GM18858 (cell line): Measurements from ENCODE around the gene ORMDL2.
A peak's percentile ranks its signal among the peaks of the same experiment; 100 is the strongest.
"Not testable (repeated sequence)": the region's sequence is repeated elsewhere in the genome, so short reads cannot be mapped to it uniquely, and the experiment has no call there.

Source experiments
- ATAC-seq: cut with Tn5 transposase; IDR thresholded peaks from one replicate; pipeline ENCODE4 v1.9.1; 2021; ENCODE audit not compliant: unreplicated experiment

Gene ORMDL2

DNA sequence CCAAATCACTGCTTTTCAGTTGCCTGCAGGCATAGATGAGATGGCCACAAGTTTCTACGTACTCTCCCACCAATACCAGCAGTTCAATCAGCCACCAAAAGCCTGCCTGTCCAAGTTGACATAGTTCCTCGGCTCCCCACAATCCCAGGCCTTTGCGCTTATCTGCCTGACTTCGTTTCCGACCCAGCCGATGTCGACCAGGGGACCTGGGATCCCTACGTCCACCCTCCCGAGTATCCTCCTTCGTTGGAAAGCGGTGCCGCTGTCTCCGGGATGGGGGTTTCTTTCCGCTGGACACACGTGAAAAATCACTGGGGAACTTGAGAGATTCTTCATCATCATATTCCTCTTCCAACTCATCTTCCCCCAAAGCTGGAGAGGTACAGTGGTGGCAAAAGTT is 10.0 kb downstream of the ORMDL2 start:
- ATAC-seq = no peak

DNA sequence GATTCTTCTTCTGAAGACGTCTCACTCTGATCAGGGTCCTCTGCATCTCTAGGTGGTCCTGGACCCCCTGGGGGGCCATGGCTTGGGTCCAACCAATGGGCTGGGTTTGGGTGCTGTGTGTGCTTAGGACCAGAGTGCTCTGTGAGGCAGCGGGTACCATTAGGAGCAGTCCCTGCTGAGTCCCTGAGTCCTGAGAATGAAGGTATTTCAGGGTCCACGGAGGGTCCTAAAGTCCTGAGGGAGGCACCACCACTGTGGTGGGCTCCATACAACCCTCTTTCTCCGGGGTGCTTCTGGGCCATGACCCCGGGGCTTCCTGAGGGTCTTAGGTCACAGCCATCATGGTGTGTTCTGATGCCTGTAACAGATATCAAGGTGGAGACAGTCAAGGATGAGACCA is 10.5 kb downstream of the ORMDL2 start:
- ATAC-seq = no peak

DNA sequence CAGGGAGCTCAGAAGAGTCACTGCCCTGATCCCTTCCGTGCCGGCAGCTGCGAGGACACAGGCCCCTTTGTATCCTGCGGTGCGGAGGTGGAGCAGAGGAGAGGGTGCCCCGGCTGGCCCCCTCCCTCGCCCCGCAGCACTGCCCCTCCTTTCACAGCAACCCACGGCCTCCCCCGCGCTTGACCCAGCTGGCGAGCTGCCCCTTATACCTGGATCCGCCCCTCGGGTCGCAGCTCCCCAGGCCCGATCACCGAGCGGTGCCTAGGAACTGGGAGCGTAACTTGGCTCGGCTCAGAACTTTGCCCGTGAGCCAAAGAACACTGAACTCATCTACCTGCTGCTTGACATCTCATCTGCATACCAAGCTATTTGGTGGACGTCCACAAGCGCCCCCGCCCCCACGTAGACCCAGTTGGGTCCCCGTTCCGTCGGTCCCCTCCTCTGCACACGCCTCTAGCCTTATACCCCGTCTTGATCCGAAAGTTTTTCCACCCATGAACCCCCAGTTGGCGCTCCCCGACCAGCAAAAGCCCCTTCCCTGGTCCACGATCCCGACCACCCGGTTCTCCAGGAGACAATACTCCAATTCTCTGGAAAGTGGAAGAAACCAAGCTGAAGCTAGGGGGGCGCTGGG is 12.2 kb downstream of the ORMDL2 start:
- ATAC-seq = peak; percentile 4

DNA sequence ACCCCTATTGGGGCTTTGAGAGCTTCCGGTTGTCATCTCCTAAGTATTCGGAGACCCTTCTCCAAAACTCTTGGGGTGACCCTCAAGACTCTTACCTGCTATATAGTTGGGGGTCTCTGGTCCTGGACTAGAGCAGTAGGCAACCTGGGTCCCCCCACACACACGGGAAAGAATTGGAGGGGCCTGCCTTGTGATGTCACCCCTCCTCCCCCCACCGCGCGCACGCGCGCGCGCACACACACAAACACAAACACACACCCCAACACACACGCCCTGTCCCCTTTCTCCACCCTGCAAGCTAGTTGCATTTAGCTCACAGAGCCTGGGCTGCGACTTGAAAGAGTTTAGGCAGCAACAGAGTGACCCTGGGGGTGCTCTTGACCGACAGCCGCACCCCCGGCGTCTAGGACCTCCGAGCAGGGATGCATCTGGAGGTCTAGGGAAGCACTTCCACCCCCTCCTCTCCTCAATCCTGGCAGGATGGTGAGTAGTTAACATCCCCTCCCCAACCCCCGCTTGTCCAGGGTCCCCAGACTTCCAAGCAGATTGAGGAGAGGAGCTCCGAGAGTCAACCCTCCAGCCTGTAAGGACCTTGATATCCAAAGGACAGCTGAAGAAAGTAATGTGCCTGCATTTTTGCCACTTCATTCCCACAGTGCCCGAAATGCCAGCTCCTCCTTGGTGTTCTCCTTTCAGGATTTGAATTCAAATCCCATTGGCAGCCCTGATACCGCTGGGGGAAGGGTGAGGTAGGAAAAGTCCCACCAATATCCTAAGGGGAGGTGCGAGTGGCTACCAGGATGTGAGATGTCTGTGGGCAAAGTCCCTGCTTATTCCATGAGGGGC is 13.0 kb downstream of the ORMDL2 start:
- ATAC-seq = no peak

DNA sequence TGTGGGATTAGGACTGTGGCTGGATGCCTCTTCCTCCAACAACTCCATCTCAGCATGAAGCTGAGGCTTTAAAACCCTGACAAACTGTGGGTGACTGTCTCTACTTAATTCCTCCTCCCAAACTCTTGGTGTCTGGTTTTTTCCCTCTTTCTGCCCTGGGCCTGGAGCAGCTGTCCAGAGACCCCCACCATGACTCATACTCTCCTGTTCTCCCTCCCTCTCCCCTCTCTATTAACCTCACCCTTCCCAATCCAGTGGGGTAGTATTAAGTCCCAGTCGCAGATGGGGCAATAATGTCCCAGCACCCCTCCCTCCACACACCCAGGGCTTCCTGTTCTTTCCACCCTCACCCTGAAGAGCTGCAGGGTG is 13.6 kb downstream of the ORMDL2 start:
- ATAC-seq = no peak

DNA sequence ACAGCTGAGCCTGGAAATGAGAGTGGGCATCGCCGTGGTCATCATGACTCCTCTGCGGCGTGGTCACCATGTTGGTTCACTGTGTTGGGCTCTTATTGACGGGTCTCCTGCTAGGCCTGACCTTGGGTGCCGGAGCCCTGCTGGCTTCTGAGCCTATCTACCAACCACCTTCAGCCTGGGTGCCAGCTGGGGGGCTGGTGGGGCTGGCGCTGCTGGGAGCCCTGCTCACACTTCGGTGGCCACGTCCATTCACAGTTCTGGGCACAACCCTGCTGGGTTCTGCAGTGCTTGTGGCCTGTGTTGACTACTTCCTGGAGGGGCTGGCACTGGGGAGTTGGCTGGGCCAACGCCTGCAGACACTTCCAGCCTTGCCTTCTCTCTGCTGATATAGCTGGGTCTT is 15.2 kb downstream of the ORMDL2 start:
- no peak for ATAC-seq

DNA sequence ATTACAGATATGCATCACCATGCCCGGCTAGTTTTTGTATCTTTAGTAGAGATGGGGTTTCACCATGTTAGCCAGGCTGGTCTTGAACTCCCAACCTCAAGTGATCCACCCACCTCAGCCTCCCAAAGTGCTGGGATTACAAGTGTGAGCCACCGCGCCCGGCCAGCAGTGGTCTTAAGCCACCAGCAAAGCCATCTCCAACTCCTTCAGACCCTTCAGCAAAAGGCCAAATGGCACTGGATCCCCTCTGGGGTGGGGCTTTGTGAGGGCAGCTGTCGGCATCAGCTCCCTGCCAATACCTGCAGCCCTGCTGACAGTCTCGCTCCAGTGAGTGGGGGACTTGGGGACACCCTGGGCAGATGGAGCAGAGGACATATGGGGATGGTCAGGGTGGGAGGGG is 16.6 kb downstream of the ORMDL2 start:
- ATAC-seq = not testable (repeated sequence)

DNA sequence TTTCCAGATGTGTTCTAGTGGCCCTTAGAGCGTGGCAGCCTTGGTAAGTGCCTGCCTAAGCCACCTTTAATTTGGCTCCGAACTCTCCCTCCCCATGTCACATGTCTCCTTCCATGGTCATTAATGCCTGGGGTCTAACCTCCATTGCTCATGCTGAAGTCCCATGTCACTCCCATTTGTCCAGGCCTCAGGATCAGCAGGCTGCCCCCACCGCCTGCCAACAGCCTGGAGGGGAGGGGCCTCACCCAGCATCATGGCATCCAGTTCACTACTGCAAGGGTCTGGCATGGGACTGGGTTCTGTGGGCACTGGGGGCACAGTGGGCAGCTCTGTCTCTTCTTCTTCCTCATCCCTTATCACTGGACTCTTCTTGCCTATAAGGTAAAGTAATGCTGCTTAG is 20.5 kb downstream of the ORMDL2 start:
- ATAC-seq = no peak

DNA sequence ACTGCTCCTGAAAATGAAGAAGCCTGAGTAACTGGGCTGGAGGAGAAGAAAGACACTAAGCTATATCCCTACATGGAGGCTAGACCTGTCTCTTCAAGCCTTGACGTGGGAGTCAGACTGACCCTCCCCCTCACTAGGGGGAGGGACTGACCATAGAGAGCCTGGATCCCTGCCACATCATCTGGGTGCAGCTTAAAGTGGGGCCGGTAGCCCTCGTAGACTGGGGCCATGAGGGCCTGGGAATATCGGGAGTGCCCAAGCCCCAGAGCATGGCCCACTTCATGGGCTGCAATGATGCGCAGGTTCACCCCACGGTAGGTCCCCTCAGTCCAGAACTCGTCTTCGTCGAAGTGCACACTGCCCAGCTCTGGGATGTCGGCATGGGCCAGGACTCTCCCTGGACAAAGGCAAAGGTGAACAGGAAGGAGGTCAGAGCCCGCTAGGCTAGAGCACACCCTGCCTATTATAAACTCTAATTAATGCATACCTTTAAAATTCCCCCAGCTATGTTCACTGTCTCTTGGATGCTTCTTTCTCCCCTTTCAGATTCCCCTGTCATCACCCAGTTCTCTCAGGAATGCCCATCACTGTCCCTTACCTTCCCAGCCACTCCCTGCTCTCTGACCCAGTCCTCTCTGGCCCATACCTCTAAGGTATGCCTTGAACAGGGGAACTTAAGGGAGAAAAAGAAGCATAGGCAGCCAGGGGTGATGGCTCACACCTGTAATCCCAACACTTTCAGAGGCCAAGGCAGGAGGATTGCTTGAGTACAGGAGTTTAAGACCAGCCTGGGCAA is 21.7 kb downstream of the ORMDL2 start:
- ATAC-seq = no peak

DNA sequence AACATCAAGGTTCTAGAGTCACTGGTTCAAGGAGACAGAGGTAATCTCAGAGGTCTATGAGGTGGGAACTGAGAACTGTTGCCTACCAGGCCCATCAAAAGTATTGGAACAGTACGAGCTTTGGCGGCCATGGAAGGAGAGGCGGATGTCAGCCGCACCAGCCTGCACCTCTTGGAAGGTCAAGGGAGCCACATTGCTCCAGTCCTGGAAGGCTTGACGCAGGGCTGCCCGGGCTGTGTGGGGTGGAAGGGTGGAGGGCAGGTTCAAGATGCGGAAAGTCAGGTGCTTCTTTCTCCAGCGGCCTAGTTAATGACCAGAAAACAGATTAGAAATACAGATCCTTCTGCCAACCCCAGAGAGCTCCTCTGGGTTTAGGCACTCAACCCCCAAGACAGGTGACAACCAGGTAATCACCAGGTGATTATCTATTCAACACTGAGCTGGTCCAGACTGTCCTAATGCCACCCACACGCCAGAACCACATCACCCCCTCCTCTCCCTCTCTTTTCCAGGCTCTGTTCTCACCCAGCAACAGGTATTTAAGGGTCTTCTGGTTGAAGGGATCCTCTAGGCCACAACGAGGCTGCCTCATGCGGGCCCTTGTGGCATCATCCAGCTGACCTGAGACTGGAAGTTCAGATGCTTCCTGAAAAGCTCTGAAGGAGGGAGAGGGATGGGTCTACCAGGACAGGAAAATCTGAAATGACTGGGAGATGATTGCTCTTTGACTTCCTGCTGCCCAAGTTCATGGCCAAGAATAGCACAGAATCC is 22.9 kb downstream of the ORMDL2 start:
- no peak for ATAC-seq

DNA sequence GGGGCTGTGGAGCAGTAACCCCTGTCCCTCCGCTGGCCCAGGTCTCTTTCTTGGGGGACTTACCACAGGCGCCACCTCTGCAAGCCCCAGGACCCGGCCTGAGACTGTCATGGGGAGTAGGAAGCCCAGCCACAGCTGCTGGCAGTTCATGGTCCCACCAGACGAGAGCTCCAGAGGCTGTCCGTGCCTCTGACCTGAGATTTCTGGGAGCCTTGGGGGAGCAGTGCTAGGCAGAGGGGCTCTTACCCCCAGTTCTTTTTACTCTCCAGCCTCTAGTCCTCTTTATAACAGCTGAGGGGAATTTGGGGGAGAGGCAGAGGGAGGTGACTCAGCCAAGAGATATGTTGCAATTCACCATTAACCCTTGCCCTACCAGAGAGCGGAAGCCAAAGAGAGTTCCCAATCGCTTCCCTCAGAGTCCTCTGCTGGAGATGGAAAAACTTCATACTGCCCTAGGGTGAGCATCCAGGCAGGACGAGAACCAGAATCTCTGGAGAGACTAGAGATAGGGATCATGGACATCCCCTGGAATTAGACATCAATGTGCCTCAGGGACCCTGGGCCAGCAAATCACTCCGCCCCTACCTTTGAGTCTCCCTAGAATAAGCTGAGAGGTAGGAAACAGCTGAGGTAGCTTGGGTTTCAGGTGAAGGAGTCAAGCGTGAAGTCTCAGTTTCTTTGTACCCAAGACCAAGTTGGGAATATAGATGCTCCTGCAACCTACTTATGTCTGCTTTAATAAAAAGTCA is 25.0 kb downstream of the ORMDL2 start, which contains the start of gene MMP19:
TSS of gene MMP19 (minus strand) at position 256 of the 749 bp plus-strand sequence. CDS start at position 150, 106 bp downstream.
- ATAC-seq = no peak

DNA sequence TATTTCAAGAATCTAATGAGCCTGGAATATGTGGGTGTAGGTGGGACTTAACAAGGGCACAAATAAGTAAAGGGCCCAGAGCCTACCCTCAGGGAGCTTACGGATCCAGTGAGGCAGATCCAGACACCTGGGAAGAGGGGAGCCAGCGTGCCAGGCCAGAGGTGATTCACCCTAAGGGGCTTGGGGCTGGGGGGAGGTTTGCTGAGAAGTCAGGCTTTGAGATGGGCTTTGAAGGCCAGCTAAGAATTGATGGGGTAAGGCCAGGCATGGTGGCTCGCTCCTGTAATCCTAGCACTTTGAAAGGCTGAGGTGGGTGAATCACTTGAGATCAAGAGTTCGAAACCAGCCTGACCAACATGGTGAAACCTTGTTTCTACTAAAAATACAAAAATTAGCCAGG is 25.6 kb downstream of the ORMDL2 start:
- ATAC-seq = no peak

DNA sequence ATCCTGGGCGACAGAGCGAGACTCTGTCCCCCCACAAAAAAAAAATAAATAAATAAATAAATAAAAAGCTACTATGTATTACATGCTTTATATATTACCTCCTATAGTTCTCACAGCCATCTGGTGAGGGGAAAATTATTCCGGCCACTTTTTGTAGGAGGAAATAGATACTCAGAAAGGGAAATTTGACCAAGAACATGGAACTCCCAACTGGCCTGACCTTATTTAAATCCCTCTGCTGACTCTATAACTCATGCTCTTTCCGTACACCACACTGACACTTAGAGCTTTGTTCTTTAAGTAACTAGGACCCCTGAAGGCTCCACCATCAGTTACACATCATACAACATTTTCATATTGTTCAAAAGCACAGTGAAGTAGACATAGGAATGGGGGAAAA is 27.1 kb downstream of the ORMDL2 start:
- ATAC-seq = no peak

DNA sequence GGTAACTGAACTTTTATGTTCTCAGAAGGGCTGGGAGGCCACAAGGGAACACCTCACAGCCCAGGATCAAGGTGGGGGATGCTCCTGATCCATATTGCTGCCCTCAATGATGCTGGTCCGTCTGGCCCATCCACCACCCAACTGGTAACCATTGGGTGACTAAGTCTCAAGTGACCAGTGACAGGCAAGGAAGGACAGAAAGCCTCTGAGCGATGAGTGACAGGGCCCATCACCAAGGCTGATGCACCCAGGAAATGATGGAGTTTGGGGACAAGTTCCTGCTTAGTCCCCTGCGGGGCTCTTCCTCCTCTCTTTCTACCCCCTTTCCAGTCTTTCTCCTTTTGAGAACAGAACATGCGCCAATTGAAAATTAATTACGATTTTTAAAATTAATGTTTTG is 27.5 kb downstream of the ORMDL2 start:
- no peak for ATAC-seq

DNA sequence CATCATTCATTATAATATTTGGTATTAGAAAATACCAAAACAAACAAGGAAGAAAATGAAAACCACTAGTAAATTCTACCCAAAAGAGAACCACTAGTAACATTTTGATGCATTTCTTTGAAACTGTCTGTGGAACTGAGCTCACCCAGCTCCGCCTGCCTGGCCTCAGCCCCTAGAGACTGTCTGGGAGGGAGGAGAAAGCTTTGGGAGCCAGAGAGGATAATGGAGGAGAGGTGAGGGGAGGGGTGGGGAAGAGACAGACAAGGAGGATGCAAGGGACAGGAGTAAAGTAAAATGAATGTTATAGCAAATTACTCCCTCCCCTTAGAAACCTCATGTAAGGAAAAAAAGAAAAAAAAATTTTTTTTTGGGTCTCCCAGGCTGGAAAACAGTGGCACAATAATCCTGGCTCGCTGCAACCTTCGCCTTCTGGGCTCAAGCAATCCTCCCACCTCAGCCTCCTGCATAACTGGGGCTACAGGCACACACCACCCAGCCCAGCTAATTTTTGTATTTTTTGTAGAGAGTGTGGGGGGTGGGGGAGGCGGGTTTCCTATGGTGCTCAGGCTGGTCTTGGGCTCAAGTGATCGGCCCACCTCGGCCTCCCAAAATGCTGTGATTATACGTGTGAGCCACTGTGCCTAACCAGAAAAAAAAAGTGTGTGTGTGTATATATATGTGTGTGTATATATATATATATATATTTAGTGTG is 28.1 kb downstream of the ORMDL2 start:
- no peak for ATAC-seq

DNA sequence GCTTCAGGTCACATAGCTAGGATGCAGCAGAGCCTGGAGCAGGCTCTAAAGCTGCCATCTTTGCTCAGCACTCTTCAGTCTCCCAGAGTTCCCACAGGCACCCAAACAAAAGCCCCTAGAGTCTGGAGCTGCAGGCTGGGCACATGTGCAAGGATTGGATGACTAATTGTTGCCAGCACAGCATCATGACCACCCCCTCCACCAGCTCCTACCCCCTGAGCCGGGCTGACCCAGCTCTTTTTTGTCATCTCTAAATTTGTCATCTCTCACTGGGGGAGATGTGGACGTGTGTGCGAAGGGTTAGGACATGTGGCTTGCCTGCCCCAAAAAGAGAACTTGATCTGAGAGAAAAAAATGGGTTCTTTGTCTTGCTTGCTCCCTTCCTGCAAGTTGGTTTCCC is 29.2 kb downstream of the ORMDL2 start:
- ATAC-seq = no peak

DNA sequence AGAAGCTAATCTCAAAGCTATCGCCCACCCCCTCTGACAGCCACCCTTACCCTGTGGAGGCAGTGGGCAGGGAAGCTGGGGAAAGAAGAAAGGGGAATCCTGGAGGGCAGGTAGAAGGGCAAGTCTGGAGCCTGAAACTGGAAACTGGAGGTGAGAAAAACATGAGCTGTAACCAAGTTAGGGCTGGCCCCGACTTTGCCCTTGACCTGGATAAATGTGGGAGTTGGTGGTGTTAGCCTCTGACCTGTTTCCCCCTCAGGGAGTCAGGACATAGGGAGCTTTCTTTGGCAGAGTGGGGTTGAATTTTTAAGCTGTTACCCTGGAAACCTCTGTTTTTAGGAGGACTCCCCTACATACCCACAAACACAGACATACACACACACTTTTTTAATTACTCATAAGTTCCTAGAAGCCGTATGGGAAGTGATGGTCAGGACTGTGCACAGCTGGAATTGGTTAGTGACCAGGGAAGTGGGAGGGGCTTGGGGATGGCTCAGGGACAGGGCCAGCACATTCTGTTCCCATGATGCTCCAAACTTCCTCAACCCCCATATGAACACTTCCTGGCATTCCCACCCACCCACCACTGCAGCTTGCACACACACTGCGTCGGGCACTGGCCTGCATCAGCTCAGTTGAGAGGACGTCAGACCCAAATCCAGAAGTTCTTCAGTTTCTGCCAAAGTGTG is 29.9 kb downstream of the ORMDL2 start:
- ATAC-seq = no peak

DNA sequence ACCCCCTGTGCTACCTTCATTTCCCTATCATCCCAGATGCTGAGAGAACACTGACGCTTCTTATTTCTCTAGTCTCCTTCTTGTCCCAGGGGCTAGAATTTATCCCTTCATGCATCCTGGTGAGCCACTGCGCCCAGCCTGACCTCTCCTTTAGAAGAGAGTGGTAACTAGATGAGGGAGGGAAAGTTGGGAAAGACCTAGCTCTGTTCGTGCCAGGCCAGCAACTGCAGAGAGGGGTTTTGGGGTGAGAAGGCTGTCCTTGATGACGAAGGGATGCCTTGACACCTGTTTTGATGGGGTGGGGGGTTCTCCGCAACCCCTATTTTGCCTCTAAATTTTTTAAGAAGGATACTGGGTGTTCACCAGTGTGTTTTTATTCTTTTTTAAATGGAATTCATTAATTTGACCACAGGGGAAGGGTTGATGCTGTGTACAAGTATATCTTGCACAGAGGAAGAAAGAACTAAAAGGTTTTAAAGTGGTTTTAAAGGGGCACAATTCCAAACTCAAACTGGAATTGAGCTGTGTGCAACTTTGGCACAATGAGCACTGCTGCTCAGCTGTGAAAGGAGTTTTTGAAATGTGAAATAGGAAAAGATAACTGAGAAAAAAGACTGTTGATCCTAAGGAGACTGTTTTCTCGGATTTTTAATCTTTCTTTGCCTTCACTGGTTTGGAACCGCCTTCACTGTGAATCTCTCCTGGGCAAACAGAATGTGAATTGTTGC is 31.9 kb downstream of the ORMDL2 start:
- no peak for ATAC-seq
